SK-N-MC (cell line): ENCODE measurements around the gene IFNB1.

ENCODE experiments used
- EZH2 ChIP-seq: fragments of 200-600 bp; sonication (generic); IDR thresholded peaks from one replicate; pipeline ENCODE4 v1.6.1; 2017; ENCODE audit warnings: antibody characterized with exemption
- POLR2AphosphoS5 ChIP-seq: IDR thresholded peaks from 2 replicates; pipeline ENCODE4 v1.6.1; 2012; ENCODE audit warnings: mild to moderate bottlenecking, low read depth, low read length, borderline replicate concordance

GRCh38 chr9:21031091-21031807 lies 46.5 kb downstream of the IFNB1 start, which contains the start of gene HACD4:
- no peak for TF ChIP-seq EZH2
- no peak for TF ChIP-seq POLR2AphosphoS5
